Measurements from ENCODE around the gene RAD50. TPM values are rescaled to one million over a fixed set of nuclear protein-coding genes. Genes with fewer than 3 reads are reported as not detected.

The RAD50 gene
- total and polyA plus RNA-seq, 10 of the 15 experiments (the other 5 are each of a cell fraction or from before 2014, with no cell fraction given), result 12.8 to 68.6 (median 47.0) TPM

DNA sequence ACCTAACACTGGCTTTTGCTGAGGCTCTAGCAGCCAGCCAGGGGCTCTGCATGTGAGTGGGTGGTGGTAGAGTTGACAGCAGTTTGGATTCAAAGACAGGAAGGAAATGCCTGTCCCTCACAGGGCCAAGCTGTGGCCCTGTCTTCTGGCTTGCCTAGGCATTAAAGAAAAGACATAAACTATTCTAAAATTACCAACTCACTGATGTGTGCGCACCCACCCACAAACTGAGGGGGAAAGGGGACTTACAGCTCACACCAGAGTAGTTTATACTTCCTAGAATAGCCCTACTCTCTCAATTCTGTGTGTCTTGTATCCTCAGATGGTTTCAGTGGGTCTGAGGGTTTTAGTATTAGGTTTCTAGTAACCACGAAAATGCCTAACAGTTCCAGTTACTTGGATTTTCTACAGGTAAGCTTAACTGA lies 82.9 kb downstream of the RAD50 start (continued):
- TF ChIP-seq JUNB (IDR thresholded peaks at IDR 0.05) (peak; percentile 51; the same call in 1 of the 2 replicates), EGR1 (IDR thresholded peaks at IDR 0.05; ENCODE audit: borderline replicate concordance in 1 of 2, low read depth in 2 of 2, low read length in 2 of 2) (peak in 1 of 2 experiments; percentile 86; a peak in 2 of 3 replicates), IKZF2 (IDR thresholded peaks at IDR 0.05) (peak; percentile 84 to 89), IKZF1 (conservative IDR thresholded peaks at IDR 0.05) (peak; percentile 79), NFIC (IDR thresholded peaks at IDR 0.05; ENCODE audit: low read depth, low read length) (peak; percentile 95), EED (IDR thresholded peaks at IDR 0.05; ENCODE audit: low read depth) (peak; percentile 86), BHLHE40 (IDR thresholded peaks at IDR 0.05; ENCODE audit: borderline replicate concordance in 1 of 2, low read depth in 2 of 2, low read length in 1 of 2) (peak; percentile 37 to 38; a peak in 1 of 4 replicates), MEF2A (IDR thresholded peaks at IDR 0.05; ENCODE audit: insufficient read depth, low read depth, low read length) (peak; percentile 96), SP1 (IDR thresholded peaks at IDR 0.05; ENCODE audit: low read depth, low read length) (peak; percentile 52), ATF7 (IDR thresholded peaks at IDR 0.05; ENCODE audit: low read depth) (peak; percentile 50), SUZ12 (IDR thresholded peaks at IDR 0.05; ENCODE audit: unreplicated experiment) (no peak), RUNX3 (IDR thresholded peaks at IDR 0.05; ENCODE audit: low read length) (peak; percentile 99), MTA3 (IDR thresholded peaks at IDR 0.05; ENCODE audit: borderline replicate concordance, low read length) (peak; percentile 74; the same call in 1 of the 2 replicates), MTA2 (IDR thresholded peaks at IDR 0.05; ENCODE audit: low read depth) (peak; percentile 64; the same call in 1 of the 2 replicates), MEF2B (IDR thresholded peaks at IDR 0.05; ENCODE audit: partially characterized antibody, poor library complexity, severe bottlenecking) (peak; percentile 77), SMAD1 (IDR thresholded peaks at IDR 0.05; ENCODE audit: low read depth, partially characterized antibody) (no peak), FOXM1 (IDR thresholded peaks at IDR 0.05; ENCODE audit: low read depth, low read length) (peak; percentile 90)
- TF ChIP-seq, protein P1, sequence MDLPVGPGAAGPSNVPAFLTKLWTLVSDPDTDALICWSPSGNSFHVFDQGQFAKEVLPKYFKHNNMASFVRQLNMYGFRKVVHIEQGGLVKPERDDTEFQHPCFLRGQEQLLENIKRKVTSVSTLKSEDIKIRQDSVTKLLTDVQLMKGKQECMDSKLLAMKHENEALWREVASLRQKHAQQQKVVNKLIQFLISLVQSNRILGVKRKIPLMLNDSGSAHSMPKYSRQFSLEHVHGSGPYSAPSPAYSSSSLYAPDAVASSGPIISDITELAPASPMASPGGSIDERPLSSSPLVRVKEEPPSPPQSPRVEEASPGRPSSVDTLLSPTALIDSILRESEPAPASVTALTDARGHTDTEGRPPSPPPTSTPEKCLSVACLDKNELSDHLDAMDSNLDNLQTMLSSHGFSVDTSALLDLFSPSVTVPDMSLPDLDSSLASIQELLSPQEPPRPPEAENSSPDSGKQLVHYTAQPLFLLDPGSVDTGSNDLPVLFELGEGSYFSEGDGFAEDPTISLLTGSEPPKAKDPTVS (IDR thresholded peaks at IDR 0.05; ENCODE audit: low read depth, low read length), result no peak
- TF ChIP-seq, protein P2, sequence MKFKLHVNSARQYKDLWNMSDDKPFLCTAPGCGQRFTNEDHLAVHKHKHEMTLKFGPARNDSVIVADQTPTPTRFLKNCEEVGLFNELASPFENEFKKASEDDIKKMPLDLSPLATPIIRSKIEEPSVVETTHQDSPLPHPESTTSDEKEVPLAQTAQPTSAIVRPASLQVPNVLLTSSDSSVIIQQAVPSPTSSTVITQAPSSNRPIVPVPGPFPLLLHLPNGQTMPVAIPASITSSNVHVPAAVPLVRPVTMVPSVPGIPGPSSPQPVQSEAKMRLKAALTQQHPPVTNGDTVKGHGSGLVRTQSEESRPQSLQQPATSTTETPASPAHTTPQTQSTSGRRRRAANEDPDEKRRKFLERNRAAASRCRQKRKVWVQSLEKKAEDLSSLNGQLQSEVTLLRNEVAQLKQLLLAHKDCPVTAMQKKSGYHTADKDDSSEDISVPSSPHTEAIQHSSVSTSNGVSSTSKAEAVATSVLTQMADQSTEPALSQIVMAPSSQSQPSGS (IDR thresholded peaks at IDR 0.05; ENCODE audit: low read length), result peak; percentile 82; the same call in 1 of the 2 replicates
- TF ChIP-seq, protein P3, sequence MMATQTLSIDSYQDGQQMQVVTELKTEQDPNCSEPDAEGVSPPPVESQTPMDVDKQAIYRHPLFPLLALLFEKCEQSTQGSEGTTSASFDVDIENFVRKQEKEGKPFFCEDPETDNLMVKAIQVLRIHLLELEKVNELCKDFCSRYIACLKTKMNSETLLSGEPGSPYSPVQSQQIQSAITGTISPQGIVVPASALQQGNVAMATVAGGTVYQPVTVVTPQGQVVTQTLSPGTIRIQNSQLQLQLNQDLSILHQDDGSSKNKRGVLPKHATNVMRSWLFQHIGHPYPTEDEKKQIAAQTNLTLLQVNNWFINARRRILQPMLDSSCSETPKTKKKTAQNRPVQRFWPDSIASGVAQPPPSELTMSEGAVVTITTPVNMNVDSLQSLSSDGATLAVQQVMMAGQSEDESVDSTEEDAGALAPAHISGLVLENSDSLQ (IDR thresholded peaks at IDR 0.05), result peak; percentile 78; the same call in 1 of the 2 replicates
- TF ChIP-seq, protein P4, sequence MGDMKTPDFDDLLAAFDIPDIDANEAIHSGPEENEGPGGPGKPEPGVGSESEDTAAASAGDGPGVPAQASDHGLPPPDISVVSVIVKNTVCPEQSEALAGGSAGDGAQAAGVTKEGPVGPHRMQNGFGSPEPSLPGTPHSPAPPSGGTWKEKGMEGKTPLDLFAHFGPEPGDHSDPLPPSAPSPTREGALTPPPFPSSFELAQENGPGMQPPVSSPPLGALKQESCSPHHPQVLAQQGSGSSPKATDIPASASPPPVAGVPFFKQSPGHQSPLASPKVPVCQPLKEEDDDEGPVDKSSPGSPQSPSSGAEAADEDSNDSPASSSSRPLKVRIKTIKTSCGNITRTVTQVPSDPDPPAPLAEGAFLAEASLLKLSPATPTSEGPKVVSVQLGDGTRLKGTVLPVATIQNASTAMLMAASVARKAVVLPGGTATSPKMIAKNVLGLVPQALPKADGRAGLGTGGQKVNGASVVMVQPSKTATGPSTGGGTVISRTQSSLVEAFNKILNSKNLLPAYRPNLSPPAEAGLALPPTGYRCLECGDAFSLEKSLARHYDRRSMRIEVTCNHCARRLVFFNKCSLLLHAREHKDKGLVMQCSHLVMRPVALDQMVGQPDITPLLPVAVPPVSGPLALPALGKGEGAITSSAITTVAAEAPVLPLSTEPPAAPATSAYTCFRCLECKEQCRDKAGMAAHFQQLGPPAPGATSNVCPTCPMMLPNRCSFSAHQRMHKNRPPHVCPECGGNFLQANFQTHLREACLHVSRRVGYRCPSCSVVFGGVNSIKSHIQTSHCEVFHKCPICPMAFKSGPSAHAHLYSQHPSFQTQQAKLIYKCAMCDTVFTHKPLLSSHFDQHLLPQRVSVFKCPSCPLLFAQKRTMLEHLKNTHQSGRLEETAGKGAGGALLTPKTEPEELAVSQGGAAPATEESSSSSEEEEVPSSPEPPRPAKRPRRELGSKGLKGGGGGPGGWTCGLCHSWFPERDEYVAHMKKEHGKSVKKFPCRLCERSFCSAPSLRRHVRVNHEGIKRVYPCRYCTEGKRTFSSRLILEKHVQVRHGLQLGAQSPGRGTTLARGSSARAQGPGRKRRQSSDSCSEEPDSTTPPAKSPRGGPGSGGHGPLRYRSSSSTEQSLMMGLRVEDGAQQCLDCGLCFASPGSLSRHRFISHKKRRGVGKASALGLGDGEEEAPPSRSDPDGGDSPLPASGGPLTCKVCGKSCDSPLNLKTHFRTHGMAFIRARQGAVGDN (IDR thresholded peaks at IDR 0.05), result peak; percentile 84
- TF ChIP-seq, protein P5, sequence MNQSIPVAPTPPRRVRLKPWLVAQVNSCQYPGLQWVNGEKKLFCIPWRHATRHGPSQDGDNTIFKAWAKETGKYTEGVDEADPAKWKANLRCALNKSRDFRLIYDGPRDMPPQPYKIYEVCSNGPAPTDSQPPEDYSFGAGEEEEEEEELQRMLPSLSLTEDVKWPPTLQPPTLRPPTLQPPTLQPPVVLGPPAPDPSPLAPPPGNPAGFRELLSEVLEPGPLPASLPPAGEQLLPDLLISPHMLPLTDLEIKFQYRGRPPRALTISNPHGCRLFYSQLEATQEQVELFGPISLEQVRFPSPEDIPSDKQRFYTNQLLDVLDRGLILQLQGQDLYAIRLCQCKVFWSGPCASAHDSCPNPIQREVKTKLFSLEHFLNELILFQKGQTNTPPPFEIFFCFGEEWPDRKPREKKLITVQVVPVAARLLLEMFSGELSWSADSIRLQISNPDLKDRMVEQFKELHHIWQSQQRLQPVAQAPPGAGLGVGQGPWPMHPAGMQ (IDR thresholded peaks at IDR 0.05; ENCODE audit: borderline replicate concordance), result no peak

Data from GM12878 (cell line).